ENCODE measurements around the gene ABO. TPM values are rescaled to one million over a fixed set of nuclear protein-coding genes. Genes with fewer than 3 reads are reported as not detected.
A peak's percentile ranks its signal among the peaks of the same experiment; 100 is the strongest.
"Not testable (repeated sequence)": the region's sequence is repeated elsewhere in the genome, so short reads cannot be mapped to it uniquely, and the experiment has no call there.

ABO gene
- total RNA-seq, 4 donors from 2014 or later: 43.7 to 283 (median 148) TPM

- Histone ChIP-seq H3K36me3 (no peaks in the 10 kb centered on the region), H3K27me3 (no peaks in the 10 kb centered on the region), H3K9me3 (no peaks in the 10 kb centered on the region), H3K4me1 (no peaks in the 10 kb centered on the region), H3K27ac (no peak overlapping the region), H3K4me3 (no peak overlapping the region)
- TF ChIP-seq CTCF (IDR thresholded peaks at IDR 0.05): no peak
- TF ChIP-seq POLR2A (IDR thresholded peaks at IDR 0.05): no peak
- DNase-seq: no peak
Observed at GRCh38 chr9:133207540-133208170, 67.3 kb downstream of the ABO start.

GRCh38 chr9:133207021-133207531 lies 67.9 kb downstream of the ABO start:
- Histone ChIP-seq H3K4me1 (no peaks in the 10 kb centered on the region), H3K27ac (no peak overlapping the region), H3K36me3 (no peaks in the 10 kb centered on the region), H3K9me3 (no peaks in the 10 kb centered on the region), H3K27me3 (no peaks in the 10 kb centered on the region), H3K4me3 (no peak overlapping the region)
- peak in 1 of 3 donors; percentile 23 for DNase-seq
- TF ChIP-seq POLR2A (IDR thresholded peaks at IDR 0.05) (no peak), CTCF (IDR thresholded peaks at IDR 0.05) (no peak)

GRCh38 chr9:133205996-133206931 lies 68.7 kb downstream of the ABO start:
- no peak overlapping the region for H3K27ac ChIP-seq
- H3K4me3 ChIP-seq: no peak overlapping the region
- H3K36me3 ChIP-seq: no peaks in the 10 kb centered on the region
- no peaks in the 10 kb centered on the region for H3K4me1 ChIP-seq
- no peaks in the 10 kb centered on the region for H3K9me3 ChIP-seq
- no peak for TF ChIP-seq CTCF (IDR thresholded peaks at IDR 0.05)
- no peak for TF ChIP-seq POLR2A (IDR thresholded peaks at IDR 0.05)
- no peaks in the 10 kb centered on the region for H3K27me3 ChIP-seq
- DNase-seq: no peak

- H3K36me3 ChIP-seq, H3K27ac ChIP-seq, H3K4me3 ChIP-seq, H3K27me3 ChIP-seq, H3K9me3 ChIP-seq, H3K4me1 ChIP-seq, DNase-seq: not testable (repeated sequence)
Observed at GRCh38 chr9:133205481-133205887, 69.5 kb downstream of the ABO start.

Small RNA genes lying within 50 kb of the gene (small RNA-seq; reads per million reads assigned to genes)
- 0 reads per million in 2 donors for gene RF00019

Other genes with a start within 250 kb of the ABO start
- 100 to 1,000 TPM in 1 of 4 donors, 10 to 100 TPM in 3; 63.7 to 103 (median 73.5) TPM for gene GTF3C5, start 244.2 kb downstream of the ABO start, total RNA-seq
- gene CEL, start 213.2 kb downstream of the ABO start, total RNA-seq: 1 to 10 TPM; 1.6 to 9.1 (median 5.8) TPM
- gene RALGDS, start 154.0 kb downstream of the ABO start, total RNA-seq: 100 to 1,000 TPM in 2 of 4 donors, 10 to 100 TPM in 2; 53.1 to 237 (median 139) TPM
- gene GBGT1, start 111.3 kb downstream of the ABO start, total RNA-seq: 10 to 100 TPM in 3 of 4 donors, 1 to 10 TPM in 1; 7.0 to 49.5 (median 14.1) TPM
- gene OBP2B, start 66.0 kb downstream of the ABO start, total RNA-seq: not detected
- 10 to 100 TPM; 16.1 to 41.2 (median 26.8) TPM for gene SURF6, start 61.0 kb upstream of the ABO start, total RNA-seq
- gene MED22, start 72.9 kb upstream of the ABO start, total RNA-seq: 10 to 100 TPM; 23.5 to 42.1 (median 31.2) TPM
- gene RPL7A, start 73.0 kb upstream of the ABO start, total RNA-seq: 1,000 to 10,000 TPM in 1 of 4 donors, 100 to 1,000 TPM in 3; 708 to 1,565 (median 870) TPM
- 10 to 100 TPM; 41.2 to 75.1 (median 53.4) TPM for gene SURF1, start 81.3 kb upstream of the ABO start, total RNA-seq
- 10 to 100 TPM in 3 of 4 donors, 1 to 10 TPM in 1; 5.4 to 18.9 (median 15.3) TPM for gene SURF2, start 81.3 kb upstream of the ABO start, total RNA-seq
- gene SURF4, start 100.9 kb upstream of the ABO start, total RNA-seq: 100 to 1,000 TPM in 3 of 4 donors, 10 to 100 TPM in 1; 56.9 to 281 (median 225) TPM
- gene STKLD1, start 101.2 kb upstream of the ABO start, total RNA-seq: under 1 TPM in 1 of 4 donors, not detected in 3; 0.94 TPM
- 10 to 100 TPM; 15.6 to 37.1 (median 19.4) TPM for gene REXO4, start 142.8 kb upstream of the ABO start, total RNA-seq
- 10 to 100 TPM in 1 of 4 donors, 1 to 10 TPM in 3; 4.4 to 13.2 (median 5.7) TPM for gene ADAMTS13, start 147.2 kb upstream of the ABO start, total RNA-seq
- gene CACFD1, start 184.8 kb upstream of the ABO start, total RNA-seq: 10 to 100 TPM; 13.2 to 68.5 (median 54.4) TPM
- 10 to 100 TPM in 1 of 4 donors, 1 to 10 TPM in 2, under 1 TPM in 1; 0.95 to 10.7 (median 2.2) TPM for gene SLC2A6, start 203.9 kb upstream of the ABO start, total RNA-seq
- not detected for gene MYMK, start 249.8 kb upstream of the ABO start, total RNA-seq